Gastrocnemius medialis (tissue), 4 donors: ENCODE data around the gene SGMS1. TPM values are rescaled to one million over a fixed set of nuclear protein-coding genes. Genes with fewer than 3 reads are reported as not detected.
"Not testable (repeated sequence)": the region's sequence is repeated elsewhere in the genome, so short reads cannot be mapped to it uniquely, and the experiment has no call there.

Source experiments
- ATAC-seq, 2 donors: fragments of 150-250 bp; one replicate each; pipeline ENCODE4 v1.9.1; 2016
- DNase-seq, 2 donors: peaks; one replicate each; pipeline ENCODE4 v3.0.0-alpha.2; 2019
- H3K27ac ChIP-seq, 4 donors: fragments of 200-600 bp; sonication (generic); 1 replicate in 1 of 4; 2 replicates in 3 of 4; pipeline ENCODE4 v1.5.1; 2016 to 2018; ENCODE audit warnings: mild to moderate bottlenecking in 2 of 4, moderate library complexity in 1 of 4
- H3K27me3 ChIP-seq, 3 donors: fragments of 200-600 bp; sonication (generic) in 2 of 3; 1 replicate in 1 of 3; 2 replicates in 2 of 3; pipeline versions ENCODE4 v1.5.1 to v1.6.0; 2016 to 2019; ENCODE audit warnings: mild to moderate bottlenecking in 1 of 3, moderate library complexity in 1 of 3
- H3K36me3 ChIP-seq, 2 donors: fragments of 200-600 bp; sonication (generic) in 1 of 2; one replicate each; pipeline ENCODE4 v1.5.1; 2017 to 2018
- H3K4me1 ChIP-seq, 2 donors: fragments of 200-600 bp; sonication (generic) in 1 of 2; one replicate each; pipeline ENCODE4 v1.5.1; 2016 to 2017; ENCODE audit warnings: mild to moderate bottlenecking in 2 of 2
- H3K4me3 ChIP-seq, 4 donors: fragments of 200-600 bp; sonication (generic) in 3 of 4; 1 replicate in 1 of 4; 2 replicates in 3 of 4; pipeline ENCODE4 v1.5.1; 2016 to 2019; ENCODE audit warnings: mild to moderate bottlenecking in 2 of 4
- H3K9me3 ChIP-seq, 3 donors: fragments of 200-600 bp; sonication (generic) in 2 of 3; 1 replicate in 1 of 3; 2 replicates in 2 of 3; pipeline ENCODE4 v1.5.1; 2016 to 2019
- POLR2A ChIP-seq, 2 donors: fragments of 450-650 bp; IDR thresholded peaks; one replicate each; pipeline ENCODE4 v1.6.1; 2017; ENCODE audit warnings: antibody characterized with exemption in 2 of 2, mild to moderate bottlenecking in 2 of 2, moderate library complexity in 2 of 2
- in situ Hi-C, 4 donors: fragments of 200-750 bp; cut with MboI; loops; one replicate each; pipeline versions ENCODE4 v1.15.0 to v1.8.0; 2017; ENCODE audit warnings: low sequenced_read_pairs in 4 of 4
- intact Hi-C: fragments of 100-400 bp; cut with DNase I; formaldehyde crosslinking; loops from one replicate; pipeline ENCODE4 v1.15.1; 2023; ENCODE audit warnings: low total_unique reads
- total RNA-seq, 4 donors: library from RNA; depleted of rRNA; stranded (reverse); fragments of >200 nt; gene quantifications; one replicate each; pipeline versions ENCODE4 v1.1.0 to v1.2.3, GENCODE V29; 2016
- TF ChIP-seq, protein P1 (sequence below), 5 experiments: fragments of 450-650 bp in 3 of 5; fragments of 200-600 bp in 2 of 5; sonication (generic) in 2 of 5; IDR thresholded peaks in 4 of 5; conservative IDR thresholded peaks in 1 of 5; 1 replicate in 4 of 5; 2 replicates in 1 of 5; pipeline ENCODE4 v1.5.1; 2016 to 2019; ENCODE audit warnings: antibody characterized with exemption in 5 of 5, mild to moderate bottlenecking in 3 of 5, moderate library complexity in 3 of 5

The SGMS1 gene
- total RNA-seq, 4 donors from 2014 or later, result 17.6 to 30.7 (median 25.0) TPM

DNA sequence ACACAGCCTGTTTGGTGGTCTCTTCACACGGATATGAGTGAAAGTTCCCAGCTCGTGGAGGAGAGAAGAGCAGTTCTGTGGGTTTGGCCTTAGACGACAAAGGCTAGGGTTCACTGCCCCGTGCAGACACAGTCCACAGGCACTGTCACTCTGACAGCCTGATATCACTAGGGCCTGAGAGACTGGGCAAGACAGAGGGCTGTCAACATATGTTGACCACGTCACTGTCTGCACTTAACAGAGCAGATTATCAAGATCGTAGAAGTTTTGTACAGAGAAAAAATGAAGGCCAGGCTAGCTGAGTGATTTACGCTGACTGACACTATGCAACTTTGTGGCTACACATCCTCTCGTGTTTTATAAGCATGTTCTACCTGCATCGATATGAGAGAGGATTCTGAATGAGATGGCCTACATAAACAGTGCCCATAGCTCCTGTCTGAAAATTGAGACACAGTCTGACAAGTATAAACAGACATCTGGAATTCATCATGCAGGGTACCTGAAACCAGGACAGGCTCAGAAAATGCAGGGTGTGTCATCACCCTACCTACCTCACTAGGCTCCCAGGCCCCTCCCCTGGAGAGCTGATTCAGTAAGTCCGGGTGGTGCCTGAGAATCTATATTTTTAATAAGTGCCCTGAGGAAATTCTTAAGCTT lies 120.0 kb downstream of the SGMS1 start:
- Histone ChIP-seq H3K27me3 (no peaks in the 10 kb centered on the region), H3K9me3 (no peaks in the 10 kb centered on the region), H3K4me3 (no peak overlapping the region), H3K4me1 (peaks cover 0 to 21% of the 10 kb centered on the region in 2 donors), H3K36me3 (no peaks in the 10 kb centered on the region), H3K27ac (no peak overlapping the region)
- DNase-seq, result no peak
- TF ChIP-seq POLR2A (IDR thresholded peaks at IDR 0.05), result no peak
- TF ChIP-seq, protein P1, sequence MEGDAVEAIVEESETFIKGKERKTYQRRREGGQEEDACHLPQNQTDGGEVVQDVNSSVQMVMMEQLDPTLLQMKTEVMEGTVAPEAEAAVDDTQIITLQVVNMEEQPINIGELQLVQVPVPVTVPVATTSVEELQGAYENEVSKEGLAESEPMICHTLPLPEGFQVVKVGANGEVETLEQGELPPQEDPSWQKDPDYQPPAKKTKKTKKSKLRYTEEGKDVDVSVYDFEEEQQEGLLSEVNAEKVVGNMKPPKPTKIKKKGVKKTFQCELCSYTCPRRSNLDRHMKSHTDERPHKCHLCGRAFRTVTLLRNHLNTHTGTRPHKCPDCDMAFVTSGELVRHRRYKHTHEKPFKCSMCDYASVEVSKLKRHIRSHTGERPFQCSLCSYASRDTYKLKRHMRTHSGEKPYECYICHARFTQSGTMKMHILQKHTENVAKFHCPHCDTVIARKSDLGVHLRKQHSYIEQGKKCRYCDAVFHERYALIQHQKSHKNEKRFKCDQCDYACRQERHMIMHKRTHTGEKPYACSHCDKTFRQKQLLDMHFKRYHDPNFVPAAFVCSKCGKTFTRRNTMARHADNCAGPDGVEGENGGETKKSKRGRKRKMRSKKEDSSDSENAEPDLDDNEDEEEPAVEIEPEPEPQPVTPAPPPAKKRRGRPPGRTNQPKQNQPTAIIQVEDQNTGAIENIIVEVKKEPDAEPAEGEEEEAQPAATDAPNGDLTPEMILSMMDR (IDR thresholded peaks at IDR 0.05 in 4 of 5, conservative IDR thresholded peaks at IDR 0.05 in 1 of 5), result no peak
- in situ Hi-C loops, result no loop called here
- intact Hi-C loops, result no loop called here
- ATAC-seq, result no peak

GRCh38 chr10:50503156-50503555 lies 120.6 kb downstream of the SGMS1 start:
- H3K27me3 ChIP-seq, intact Hi-C loops, ATAC-seq, H3K9me3 ChIP-seq, H3K27ac ChIP-seq, H3K36me3 ChIP-seq, H3K4me3 ChIP-seq, DNase-seq, in situ Hi-C loops: not testable (repeated sequence)
- H3K4me1 ChIP-seq, result peaks cover 0 to 14% of the 10 kb centered on the region in 2 donors

- no peaks in the 10 kb centered on the region for H3K36me3 ChIP-seq
- no peaks in the 10 kb centered on the region for H3K9me3 ChIP-seq
- intact Hi-C loops (no loop called here), in situ Hi-C loops (no loop called here)
- no peak overlapping the region for H3K27ac ChIP-seq
- no peak overlapping the region for H3K4me3 ChIP-seq
- ATAC-seq, result no peak
- peaks cover 4 to 15% of the 10 kb centered on the region in 2 donors for H3K4me1 ChIP-seq
- H3K27me3 ChIP-seq, result no peaks in the 10 kb centered on the region
- TF ChIP-seq, protein P1 (IDR thresholded peaks at IDR 0.05 in 4 of 5, conservative IDR thresholded peaks at IDR 0.05 in 1 of 5), result no peak
- TF ChIP-seq POLR2A (IDR thresholded peaks at IDR 0.05), result no peak
- no peak for DNase-seq
These were observed 121.8 kb downstream of the SGMS1 start for GRCh38 chr10:50501924-50502452.

DNA sequence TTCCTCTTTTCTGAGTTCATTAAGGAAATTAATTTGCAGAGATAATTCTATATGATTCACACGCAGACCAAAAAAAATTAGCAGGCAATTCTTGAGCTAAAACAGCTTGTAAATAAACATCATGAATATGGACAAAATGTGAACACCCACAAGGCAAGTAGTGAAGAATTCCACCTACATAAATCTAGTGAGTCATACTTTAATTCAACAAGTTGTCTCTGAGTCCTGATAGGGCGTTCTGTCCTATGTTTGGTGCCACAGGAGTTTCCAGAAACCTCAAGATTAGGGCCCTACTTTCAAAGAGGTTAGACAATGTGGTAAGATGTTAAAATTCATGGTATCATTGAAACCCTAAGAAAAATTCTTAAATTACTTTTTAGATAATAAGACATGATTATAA lies 122.3 kb downstream of the SGMS1 start:
- Histone ChIP-seq H3K27me3 (no peaks in the 10 kb centered on the region), H3K36me3 (no peaks in the 10 kb centered on the region), H3K27ac (no peak overlapping the region), H3K9me3 (no peaks in the 10 kb centered on the region), H3K4me3 (no peak overlapping the region), H3K4me1 (peaks cover 4 to 20% of the 10 kb centered on the region in 2 donors)
- ATAC-seq (no peak), DNase-seq (no peak)
- in situ Hi-C loops (no loop called here), intact Hi-C loops (no loop called here)
- no peak for TF ChIP-seq POLR2A (IDR thresholded peaks at IDR 0.05)
- TF ChIP-seq, protein P1 (IDR thresholded peaks at IDR 0.05 in 4 of 5, conservative IDR thresholded peaks at IDR 0.05 in 1 of 5), result no peak

GRCh38 chr10:50498465-50498864 lies 125.3 kb downstream of the SGMS1 start:
- TF ChIP-seq POLR2A (IDR thresholded peaks at IDR 0.05), result no peak
- TF ChIP-seq, protein P1 (IDR thresholded peaks at IDR 0.05 in 4 of 5, conservative IDR thresholded peaks at IDR 0.05 in 1 of 5), result no peak
- Histone ChIP-seq H3K27ac (peak overlapping the region; percentile 70 to 82 (median 78)), H3K9me3 (no peaks in the 10 kb centered on the region), H3K4me1 (peaks cover 4 to 20% of the 10 kb centered on the region in 2 donors), H3K27me3 (no peaks in the 10 kb centered on the region), H3K36me3 (no peaks in the 10 kb centered on the region), H3K4me3 (no peak overlapping the region)
- in situ Hi-C loops, result no loop called here
- DNase-seq (no peak), ATAC-seq (no peak)
- intact Hi-C loops, result no loop called here
